AG09319 (cell line): ENCODE data around the gene VAV2.

ENCODE experiments used
- DNase-seq: peaks from one replicate; pipeline ENCODE4 v3.0.0-alpha.2; 2010; ENCODE audit warnings: low read depth; ENCODE audit errors: extremely low read depth
- CTCF ChIP-seq: IDR thresholded peaks from 2 replicates; pipeline ENCODE4 v1.5.1; 2011; ENCODE audit warnings: low read depth, mild to moderate bottlenecking, inconsistent platforms, low read length, moderate library complexity

The VAV2 gene

GRCh38 chr9:133716564-133717112 is 275.5 kb downstream of the VAV2 start:
- no peak for DNase-seq
- no peak for TF ChIP-seq CTCF

DNA sequence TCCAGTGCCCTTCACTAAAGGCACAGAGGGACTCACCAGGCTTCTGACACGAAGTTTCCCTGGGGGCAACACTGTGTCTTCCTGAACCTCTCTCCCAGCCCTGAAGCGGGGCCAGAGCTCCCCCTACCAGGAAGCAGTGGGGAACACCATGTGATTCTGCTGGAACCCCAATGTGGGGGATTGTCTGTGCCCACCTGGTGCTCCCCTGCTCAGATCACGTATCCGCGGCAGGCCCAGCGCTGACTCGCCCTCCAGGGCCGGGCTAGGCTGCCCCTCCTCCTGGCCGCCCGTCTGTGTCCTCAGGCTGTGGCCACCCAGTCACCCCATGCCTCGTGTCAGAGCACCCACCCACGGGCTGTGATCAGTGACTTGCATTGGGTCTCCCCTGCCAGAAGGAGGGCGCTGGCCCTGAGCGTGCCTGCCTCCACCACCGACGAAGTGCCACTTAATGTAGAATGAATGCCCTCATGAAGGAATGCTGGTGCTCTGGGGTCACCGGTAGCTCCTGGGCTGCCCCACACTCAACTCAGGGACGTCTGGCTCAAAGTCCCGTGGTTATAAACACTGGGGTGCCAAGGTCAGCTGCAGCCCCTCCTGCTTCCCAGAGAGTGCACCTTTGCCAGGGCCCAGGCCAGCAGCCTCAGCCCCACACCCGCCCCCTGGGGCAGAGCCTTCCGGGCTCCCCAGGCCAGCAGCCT is 276.1 kb downstream of the VAV2 start:
- peak; percentile 21 for TF ChIP-seq CTCF
- DNase-seq = no peak

GRCh38 chr9:133715295-133715865 is 276.7 kb downstream of the VAV2 start:
- DNase-seq = no peak
- no peak for TF ChIP-seq CTCF

GRCh38 chr9:133714606-133715294 is 277.4 kb downstream of the VAV2 start:
- no peak for TF ChIP-seq CTCF
- no peak for DNase-seq

GRCh38 chr9:133713960-133714495 is 278.1 kb downstream of the VAV2 start:
- TF ChIP-seq CTCF = no peak
- no peak for DNase-seq

DNA sequence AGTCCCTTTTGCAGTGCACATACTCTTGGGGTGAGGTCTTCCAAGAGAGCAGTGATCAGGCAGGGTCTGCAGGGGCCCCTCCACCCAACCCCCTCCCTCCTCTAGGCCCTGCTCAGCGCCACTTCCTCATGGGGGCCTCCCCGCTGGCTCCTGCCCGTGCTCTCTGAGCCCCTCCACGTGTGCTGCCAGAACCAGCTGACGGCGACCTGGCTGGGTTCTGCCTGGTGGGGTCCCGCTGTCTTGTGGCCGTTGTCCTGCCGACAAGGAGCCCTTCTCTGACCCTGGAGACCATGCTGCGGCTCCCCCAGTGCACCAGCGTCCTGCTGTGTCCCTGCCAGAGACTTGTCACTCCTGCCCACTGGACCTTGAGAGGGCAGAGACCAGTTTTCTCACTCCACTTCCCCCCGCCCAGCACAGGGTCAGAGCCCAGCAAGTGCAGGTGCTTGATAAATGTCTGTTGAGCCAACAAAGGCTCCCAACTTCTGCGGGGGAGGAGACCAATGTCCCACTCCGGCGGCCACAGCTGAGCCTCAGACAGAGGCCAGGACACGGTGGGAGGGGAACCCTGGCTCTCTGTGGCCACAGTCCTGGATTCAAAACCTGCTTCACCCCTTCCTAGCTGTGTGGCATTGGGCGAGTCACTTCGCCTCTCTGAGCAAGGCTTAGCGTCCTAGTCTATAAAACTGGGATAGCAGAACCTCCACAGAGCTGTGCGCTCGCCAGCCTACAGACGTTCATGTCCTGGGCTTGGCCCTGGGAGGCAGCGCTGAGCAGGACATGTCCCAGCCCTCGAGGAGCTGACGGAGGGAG is 278.8 kb downstream of the VAV2 start:
- DNase-seq = no peak
- TF ChIP-seq CTCF = no peak
